Omental fat pad (tissue), 4 donors: Measurements from ENCODE around the gene DGKE. TPM values are rescaled to one million over a fixed set of nuclear protein-coding genes. Genes with fewer than 3 reads are reported as not detected.

Experiments used
- ATAC-seq: fragments of 150-250 bp; one replicate; pipeline ENCODE4 v1.9.1; 2016; ENCODE audit warnings: mild to moderate bottlenecking, moderate library complexity; ENCODE audit not compliant: low FRiP score
- DNase-seq: peaks from one replicate; pipeline ENCODE4 v3.0.0-alpha.2; 2019; ENCODE audit warnings: low spot score
- total RNA-seq, 4 donors: library from RNA; depleted of rRNA; stranded (reverse); fragments of >200 nt; gene quantifications; one replicate each; pipeline ENCODE4 v1.1.0, GENCODE V29; 2016
- TF ChIP-seq, protein P1 (sequence below), 3 donors: fragments of 450-650 bp; IDR thresholded peaks; one replicate each; pipeline ENCODE4 v1.5.1; 2016 to 2017; ENCODE audit warnings: antibody characterized with exemption in 3 of 3, mild to moderate bottlenecking in 3 of 3, moderate library complexity in 2 of 3

The DGKE gene
- total RNA-seq, 4 donors from 2014 or later: 5.9 to 19.4 (median 6.8) TPM

DNA sequence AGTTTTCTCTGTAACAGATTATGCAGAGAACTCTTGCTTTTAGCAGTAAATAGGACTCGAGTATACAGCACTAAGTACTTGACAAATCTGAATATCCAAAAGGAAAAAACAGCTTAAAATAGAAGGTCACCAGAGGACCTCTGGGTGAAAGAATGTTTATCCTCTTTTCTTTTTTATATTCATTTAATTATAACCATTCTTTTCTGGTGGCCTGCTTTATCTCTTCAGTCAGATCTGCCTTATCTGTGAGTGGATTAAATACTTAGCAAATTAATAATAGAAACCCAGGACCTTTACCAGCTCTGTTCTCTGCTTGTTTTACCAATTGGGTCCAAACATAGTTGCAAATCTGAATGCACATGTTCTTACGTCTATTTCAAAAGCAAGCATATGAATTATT is 8.6 kb downstream of the DGKE start:
- DNase-seq (no peak), ATAC-seq (no peak)
- TF ChIP-seq, protein P1, sequence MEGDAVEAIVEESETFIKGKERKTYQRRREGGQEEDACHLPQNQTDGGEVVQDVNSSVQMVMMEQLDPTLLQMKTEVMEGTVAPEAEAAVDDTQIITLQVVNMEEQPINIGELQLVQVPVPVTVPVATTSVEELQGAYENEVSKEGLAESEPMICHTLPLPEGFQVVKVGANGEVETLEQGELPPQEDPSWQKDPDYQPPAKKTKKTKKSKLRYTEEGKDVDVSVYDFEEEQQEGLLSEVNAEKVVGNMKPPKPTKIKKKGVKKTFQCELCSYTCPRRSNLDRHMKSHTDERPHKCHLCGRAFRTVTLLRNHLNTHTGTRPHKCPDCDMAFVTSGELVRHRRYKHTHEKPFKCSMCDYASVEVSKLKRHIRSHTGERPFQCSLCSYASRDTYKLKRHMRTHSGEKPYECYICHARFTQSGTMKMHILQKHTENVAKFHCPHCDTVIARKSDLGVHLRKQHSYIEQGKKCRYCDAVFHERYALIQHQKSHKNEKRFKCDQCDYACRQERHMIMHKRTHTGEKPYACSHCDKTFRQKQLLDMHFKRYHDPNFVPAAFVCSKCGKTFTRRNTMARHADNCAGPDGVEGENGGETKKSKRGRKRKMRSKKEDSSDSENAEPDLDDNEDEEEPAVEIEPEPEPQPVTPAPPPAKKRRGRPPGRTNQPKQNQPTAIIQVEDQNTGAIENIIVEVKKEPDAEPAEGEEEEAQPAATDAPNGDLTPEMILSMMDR (IDR thresholded peaks at IDR 0.05): no peak

DNA sequence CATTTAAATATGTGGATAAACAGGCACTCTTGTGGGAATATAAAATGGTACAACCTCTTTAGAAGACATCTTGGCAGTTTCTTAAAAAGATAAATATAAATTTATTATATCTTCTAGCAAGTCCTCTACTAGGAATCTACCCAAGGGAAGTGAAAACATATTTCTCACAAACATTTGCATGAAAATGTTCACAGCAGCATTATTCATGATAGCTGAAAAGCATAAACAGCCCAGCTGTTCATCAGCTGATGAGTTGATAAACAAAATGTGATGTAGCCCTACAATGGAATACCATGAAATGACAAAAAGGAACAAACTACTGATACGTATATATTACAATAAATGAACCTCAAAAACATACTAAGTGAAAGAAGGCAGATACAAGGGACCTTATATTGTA is 12.0 kb downstream of the DGKE start:
- ATAC-seq (no peak), DNase-seq (no peak)
- TF ChIP-seq, protein P1 (IDR thresholded peaks at IDR 0.05): no peak

DNA sequence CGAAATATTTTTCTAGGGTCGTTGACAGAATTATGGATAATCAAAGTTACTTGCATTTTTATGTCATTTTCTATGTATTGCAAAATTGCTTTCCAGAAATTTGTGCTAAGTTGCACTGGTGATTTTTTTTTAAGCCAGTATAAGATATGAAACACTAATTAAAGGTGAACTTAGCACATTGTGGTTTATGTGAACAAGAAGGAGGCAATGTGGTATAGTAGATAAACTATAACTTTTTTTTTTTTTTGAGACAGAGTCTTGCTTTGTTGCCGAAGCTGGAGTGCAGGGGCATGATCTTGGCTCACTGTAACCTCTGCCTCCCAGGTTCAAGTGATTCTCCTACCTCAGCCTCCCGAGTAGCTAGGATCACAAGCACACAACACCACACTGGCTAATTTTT is 13.2 kb downstream of the DGKE start:
- ATAC-seq (no peak), DNase-seq (no peak)
- TF ChIP-seq, protein P1 (IDR thresholded peaks at IDR 0.05): no peak

DNA sequence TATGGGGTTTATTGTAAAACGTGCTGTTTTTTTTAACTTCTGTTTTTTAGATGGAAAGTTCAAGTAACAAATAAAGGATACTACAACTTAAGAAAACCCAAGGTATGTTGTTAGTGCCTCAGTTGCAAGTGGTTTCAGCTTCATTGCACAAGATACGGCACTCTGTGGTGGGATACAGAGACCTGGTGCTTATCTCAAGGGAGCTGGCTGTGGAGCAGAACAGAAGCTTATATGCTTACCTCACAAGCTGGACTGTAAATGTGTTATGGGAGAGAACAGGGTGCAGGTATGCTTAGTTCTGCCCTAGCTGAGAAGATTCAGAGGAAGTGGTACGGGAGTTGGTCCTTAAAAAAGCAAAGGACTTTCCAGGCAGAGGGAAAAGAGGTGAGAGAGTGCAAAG is 15.2 kb downstream of the DGKE start:
- ATAC-seq (no peak), DNase-seq (no peak)

DNA sequence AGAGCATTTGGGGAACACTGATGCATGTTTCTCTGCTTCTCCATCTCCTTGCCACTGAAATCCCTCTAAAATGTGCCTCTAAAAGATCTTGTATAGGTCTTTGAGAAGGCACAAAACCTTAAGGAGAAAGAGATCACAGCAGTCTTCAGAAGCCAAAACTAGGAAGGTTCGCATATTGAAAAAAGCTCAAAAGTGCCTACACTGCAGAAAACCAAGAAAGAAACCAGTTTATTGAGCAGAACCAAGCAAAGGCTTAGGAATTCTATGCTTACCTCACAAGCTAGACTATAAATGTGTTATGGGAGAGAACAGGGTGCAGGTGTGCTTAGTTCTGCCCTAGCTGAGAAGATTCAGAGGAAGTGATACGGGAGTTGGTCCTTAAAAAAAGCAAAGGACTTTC is 16.6 kb downstream of the DGKE start:
- DNase-seq (no peak), ATAC-seq (no peak)
- TF ChIP-seq, protein P1 (IDR thresholded peaks at IDR 0.05): no peak

More for the DNA sequence above, 15.2 kb downstream of the DGKE start:
- TF ChIP-seq, protein P1 (IDR thresholded peaks at IDR 0.05): no peak

DNA sequence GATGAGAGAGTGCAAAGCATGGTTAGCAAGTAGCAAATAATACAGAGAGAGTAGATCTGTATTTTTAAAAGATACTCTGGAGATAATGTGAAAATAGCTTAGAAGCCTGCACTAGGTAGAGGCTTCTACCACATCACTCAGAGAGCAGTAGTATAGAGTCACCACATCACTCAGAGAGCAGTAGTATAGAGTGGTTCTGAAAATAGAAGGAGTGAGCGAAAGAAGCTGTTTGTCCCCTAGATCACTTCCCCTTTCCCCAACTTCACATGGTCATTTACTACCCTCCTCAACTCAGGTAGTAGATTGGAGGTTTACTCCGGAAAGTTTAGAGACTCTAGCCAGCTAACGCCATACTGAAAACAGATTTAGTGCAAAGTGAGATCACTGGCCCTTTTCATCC is 17.1 kb downstream of the DGKE start:
- TF ChIP-seq, protein P1 (IDR thresholded peaks at IDR 0.05): no peak
- no peak for DNase-seq
- no peak for ATAC-seq

DNA sequence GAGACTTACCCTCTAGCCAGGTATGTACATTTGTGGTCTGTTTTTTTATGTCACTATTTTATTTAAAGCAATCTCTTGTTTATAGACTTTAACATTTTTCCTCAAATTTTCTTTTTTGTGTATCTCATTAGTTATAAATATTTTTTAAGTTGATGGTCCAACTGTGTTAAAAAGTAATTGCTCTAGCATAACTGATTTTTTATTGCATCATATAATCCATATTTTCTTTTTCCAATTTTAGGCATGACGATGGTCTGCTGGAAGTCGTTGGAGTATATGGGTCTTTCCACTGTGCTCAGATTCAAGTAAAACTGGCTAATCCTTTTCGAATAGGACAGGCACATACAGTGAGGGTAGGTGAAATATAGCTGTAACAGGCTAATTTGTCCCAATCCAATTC is 27.9 kb downstream of the DGKE start:
- DNase-seq (no peak), ATAC-seq (no peak)
- TF ChIP-seq, protein P1 (IDR thresholded peaks at IDR 0.05): no peak
